Measurements from ENCODE around the gene MAP4K3. TPM values are rescaled to one million over a fixed set of nuclear protein-coding genes. Genes with fewer than 3 reads are reported as not detected.

MAP4K3 gene
- total and polyA plus RNA-seq, 2 donors from 2014 or later: 14.9 to 39.5 TPM

GRCh38 chr2:39266916-39267434, 170.1 kb downstream of the MAP4K3 start:
- no peaks in the 10 kb centered on the region for H3K27me3 ChIP-seq (ENCODE audit: control insufficient read depth, insufficient read depth, low read length)
- H3K4me3 ChIP-seq (ENCODE audit: low read length in 3 of 3): no peak overlapping the region
- TF ChIP-seq CTCF (IDR thresholded peaks at IDR 0.05; ENCODE audit: borderline replicate concordance, extremely low read depth, insufficient read depth): no peak
- DNase-seq (no peak), FAIRE-seq (no peak)
- H3K9ac ChIP-seq (ENCODE audit: low read length in 3 of 3): no peak overlapping the region
- no peaks in the 10 kb centered on the region for H3K9me3 ChIP-seq (ENCODE audit: control insufficient read depth in 2 of 3, insufficient read depth in 1 of 3, low read length in 3 of 3)
- no peak overlapping the region for H3K27ac ChIP-seq (ENCODE audit: low read depth in 2 of 2, low read length in 2 of 2)
- peaks cover 3 to 24% (median 4%) of the 10 kb centered on the region in 3 donors for H3K36me3 ChIP-seq (ENCODE audit: control insufficient read depth in 2 of 3, insufficient read depth in 3 of 3, low read length in 3 of 3)
- H3K4me1 ChIP-seq (ENCODE audit: control insufficient read depth in 2 of 3, insufficient read depth in 2 of 3, low read depth in 1 of 3, low read length in 3 of 3): no peaks in the 10 kb centered on the region
- intact Hi-C loops (cut with DNase I): no loop called here

GRCh38 chr2:39266139-39266805, 170.8 kb downstream of the MAP4K3 start:
- DNase-seq: no peak
- H3K27ac ChIP-seq (ENCODE audit: low read depth in 2 of 2, low read length in 2 of 2): no peak overlapping the region
- no peaks in the 10 kb centered on the region for H3K27me3 ChIP-seq (ENCODE audit: control insufficient read depth, insufficient read depth, low read length)
- no peak overlapping the region for H3K4me3 ChIP-seq (ENCODE audit: low read length in 3 of 3)
- no peak for TF ChIP-seq CTCF (IDR thresholded peaks at IDR 0.05; ENCODE audit: borderline replicate concordance, extremely low read depth, insufficient read depth)
- no peaks in the 10 kb centered on the region for H3K9me3 ChIP-seq (ENCODE audit: control insufficient read depth in 2 of 3, insufficient read depth in 1 of 3, low read length in 3 of 3)
- FAIRE-seq: no peak
- intact Hi-C loops (cut with DNase I): no loop called here
- H3K9ac ChIP-seq (ENCODE audit: low read length in 3 of 3): no peak overlapping the region
- peaks cover 3 to 24% (median 5%) of the 10 kb centered on the region in 3 donors for H3K36me3 ChIP-seq (ENCODE audit: control insufficient read depth in 2 of 3, insufficient read depth in 3 of 3, low read length in 3 of 3)
- no peaks in the 10 kb centered on the region for H3K4me1 ChIP-seq (ENCODE audit: control insufficient read depth in 2 of 3, insufficient read depth in 2 of 3, low read depth in 1 of 3, low read length in 3 of 3)

- Histone ChIP-seq H3K9me3 (ENCODE audit: control insufficient read depth in 2 of 3, insufficient read depth in 1 of 3, low read length in 3 of 3) (no peaks in the 10 kb centered on the region), H3K27ac (ENCODE audit: low read depth in 2 of 2, low read length in 2 of 2) (no peak overlapping the region), H3K4me3 (ENCODE audit: low read length in 3 of 3) (no peak overlapping the region), H3K9ac (ENCODE audit: low read length in 3 of 3) (no peak overlapping the region), H3K27me3 (ENCODE audit: control insufficient read depth, insufficient read depth, low read length) (no peaks in the 10 kb centered on the region), H3K4me1 (ENCODE audit: control insufficient read depth in 2 of 3, insufficient read depth in 2 of 3, low read depth in 1 of 3, low read length in 3 of 3) (no peaks in the 10 kb centered on the region), H3K36me3 (ENCODE audit: control insufficient read depth in 2 of 3, insufficient read depth in 3 of 3, low read length in 3 of 3) (peaks cover 3 to 22% (median 6%) of the 10 kb centered on the region in 3 donors)
- no peak for DNase-seq
- intact Hi-C loops (cut with DNase I): no loop called here
- FAIRE-seq: no peak
- TF ChIP-seq CTCF (IDR thresholded peaks at IDR 0.05; ENCODE audit: borderline replicate concordance, extremely low read depth, insufficient read depth): no peak
Observed at GRCh38 chr2:39265315-39265714, 171.8 kb downstream of the MAP4K3 start.
